Measurements from ENCODE around the gene CAMK2G.

CAMK2G gene

DNA sequence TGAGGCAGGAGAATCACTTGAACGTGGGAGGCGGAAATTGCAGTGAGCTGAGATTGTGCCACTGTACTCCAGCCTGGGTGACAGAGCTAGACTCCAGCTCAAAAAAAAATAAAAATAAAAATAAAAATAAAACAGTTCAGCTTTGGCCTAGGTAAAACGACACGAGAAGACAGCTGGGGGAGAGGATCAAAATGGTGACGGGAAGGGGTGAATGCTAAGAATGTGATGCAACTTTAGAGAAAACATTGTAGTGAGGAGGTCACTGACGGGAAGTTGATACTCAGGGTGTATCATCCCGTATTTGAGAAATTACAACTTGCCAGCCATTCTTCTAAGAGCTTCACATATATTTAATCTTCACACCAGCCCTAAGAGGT lies 64.0 kb downstream of the CAMK2G start:
- Histone ChIP-seq H3K36me3 (ENCODE audit: control insufficient read depth in 2 of 2, insufficient read depth in 2 of 2, low read length in 2 of 2) (peaks cover 51 to 52% of the 10 kb centered on the region in 2 donors), H3K27me3 (ENCODE audit: control insufficient read depth in 1 of 2, insufficient read depth in 2 of 2, low read length in 2 of 2) (no peaks in the 10 kb centered on the region), H3K9ac (ENCODE audit: low read length in 2 of 2) (peak overlapping the region; percentile 65 to 80), H3K9me3 (ENCODE audit: control insufficient read depth in 2 of 2, low read length in 2 of 2) (no peaks in the 10 kb centered on the region), H3K27ac (ENCODE audit: low read length) (peak overlapping the region; percentile 80), H3K4me3 (ENCODE audit: low read length in 2 of 2) (peak overlapping the region; percentile 34 to 80), H3K4me1 (ENCODE audit: control insufficient read depth, insufficient read depth, low read length) (peaks cover 15% of the 10 kb centered on the region)

GRCh38 chr10:73809061-73809818 lies 65.1 kb downstream of the CAMK2G start:
- Histone ChIP-seq H3K27me3 (ENCODE audit: control insufficient read depth in 1 of 2, insufficient read depth in 2 of 2, low read length in 2 of 2) (no peaks in the 10 kb centered on the region), H3K9me3 (ENCODE audit: control insufficient read depth in 2 of 2, low read length in 2 of 2) (no peaks in the 10 kb centered on the region), H3K9ac (ENCODE audit: low read length in 2 of 2) (no peak overlapping the region), H3K36me3 (ENCODE audit: control insufficient read depth in 2 of 2, insufficient read depth in 2 of 2, low read length in 2 of 2) (peaks cover 43% of the 10 kb centered on the region in 2 donors), H3K4me1 (ENCODE audit: control insufficient read depth, insufficient read depth, low read length) (peaks cover 15% of the 10 kb centered on the region), H3K4me3 (ENCODE audit: low read length in 2 of 2) (no peak overlapping the region), H3K27ac (ENCODE audit: low read length) (no peak overlapping the region)

- Histone ChIP-seq H3K36me3 (ENCODE audit: control insufficient read depth in 2 of 2, insufficient read depth in 2 of 2, low read length in 2 of 2) (peaks cover 45 to 46% of the 10 kb centered on the region in 2 donors), H3K27ac (ENCODE audit: low read length) (no peak overlapping the region), H3K27me3 (ENCODE audit: control insufficient read depth in 1 of 2, insufficient read depth in 2 of 2, low read length in 2 of 2) (no peaks in the 10 kb centered on the region), H3K4me1 (ENCODE audit: control insufficient read depth, insufficient read depth, low read length) (peaks cover 15% of the 10 kb centered on the region), H3K4me3 (ENCODE audit: low read length in 2 of 2) (no peak overlapping the region), H3K9me3 (ENCODE audit: control insufficient read depth in 2 of 2, low read length in 2 of 2) (no peaks in the 10 kb centered on the region), H3K9ac (ENCODE audit: low read length in 2 of 2) (no peak overlapping the region)
Observed at GRCh38 chr10:73808021-73808815, 66.1 kb downstream of the CAMK2G start.

DNA sequence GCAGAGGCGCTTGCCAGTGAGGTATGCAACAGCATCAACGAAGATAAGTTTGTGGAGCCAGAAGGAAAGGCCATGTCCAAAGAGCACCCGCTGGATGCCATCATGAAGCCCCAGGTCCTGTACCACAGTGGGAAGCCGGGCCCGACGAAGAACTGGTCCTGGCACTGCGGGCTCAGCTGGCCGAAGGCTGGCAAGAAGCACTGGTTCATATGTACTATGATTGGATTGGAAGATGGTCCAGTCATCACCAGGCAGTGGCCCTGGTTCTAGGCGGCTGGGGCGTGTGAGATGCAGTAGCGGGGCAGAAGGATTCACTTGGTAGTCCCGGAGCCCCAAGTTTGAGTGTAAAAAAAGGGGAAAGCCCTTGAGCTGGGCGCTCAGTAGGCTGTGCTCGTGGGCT lies 66.9 kb downstream of the CAMK2G start:
- H3K36me3 ChIP-seq (ENCODE audit: control insufficient read depth in 2 of 2, insufficient read depth in 2 of 2, low read length in 2 of 2): peaks cover 47% of the 10 kb centered on the region in 2 donors
- peaks cover 15% of the 10 kb centered on the region for H3K4me1 ChIP-seq (ENCODE audit: control insufficient read depth, insufficient read depth, low read length)
- no peak overlapping the region for H3K4me3 ChIP-seq (ENCODE audit: low read length in 2 of 2)
- no peaks in the 10 kb centered on the region for H3K9me3 ChIP-seq (ENCODE audit: control insufficient read depth in 2 of 2, low read length in 2 of 2)
- no peak overlapping the region for H3K9ac ChIP-seq (ENCODE audit: low read length in 2 of 2)
- H3K27ac ChIP-seq (ENCODE audit: low read length): no peak overlapping the region
- H3K27me3 ChIP-seq (ENCODE audit: control insufficient read depth in 1 of 2, insufficient read depth in 2 of 2, low read length in 2 of 2): no peaks in the 10 kb centered on the region

GRCh38 chr10:73806176-73806950 lies 68.0 kb downstream of the CAMK2G start:
- H3K27ac ChIP-seq (ENCODE audit: low read length): peak overlapping the region; percentile 11
- H3K27me3 ChIP-seq (ENCODE audit: control insufficient read depth in 1 of 2, insufficient read depth in 2 of 2, low read length in 2 of 2): no peaks in the 10 kb centered on the region
- H3K4me1 ChIP-seq (ENCODE audit: control insufficient read depth, insufficient read depth, low read length): peaks cover 15% of the 10 kb centered on the region
- H3K9me3 ChIP-seq (ENCODE audit: control insufficient read depth in 2 of 2, low read length in 2 of 2): no peaks in the 10 kb centered on the region
- no peak overlapping the region for H3K9ac ChIP-seq (ENCODE audit: low read length in 2 of 2)
- peaks cover 53 to 55% of the 10 kb centered on the region in 2 donors for H3K36me3 ChIP-seq (ENCODE audit: control insufficient read depth in 2 of 2, insufficient read depth in 2 of 2, low read length in 2 of 2)
- H3K4me3 ChIP-seq (ENCODE audit: low read length in 2 of 2): no peak overlapping the region

- peaks cover 64 to 68% of the 10 kb centered on the region in 2 donors for H3K36me3 ChIP-seq (ENCODE audit: control insufficient read depth in 2 of 2, insufficient read depth in 2 of 2, low read length in 2 of 2)
- H3K27ac ChIP-seq (ENCODE audit: low read length): no peak overlapping the region
- no peaks in the 10 kb centered on the region for H3K27me3 ChIP-seq (ENCODE audit: control insufficient read depth in 1 of 2, insufficient read depth in 2 of 2, low read length in 2 of 2)
- no peaks in the 10 kb centered on the region for H3K9me3 ChIP-seq (ENCODE audit: control insufficient read depth in 2 of 2, low read length in 2 of 2)
- H3K4me3 ChIP-seq (ENCODE audit: low read length in 2 of 2): no peak overlapping the region
- peaks cover 3% of the 10 kb centered on the region for H3K4me1 ChIP-seq (ENCODE audit: control insufficient read depth, insufficient read depth, low read length)
- no peak overlapping the region for H3K9ac ChIP-seq (ENCODE audit: low read length in 2 of 2)
Observed at GRCh38 chr10:73803680-73804286, 70.6 kb downstream of the CAMK2G start.

GRCh38 chr10:73802276-73802991 lies 71.9 kb downstream of the CAMK2G start:
- Histone ChIP-seq H3K9me3 (ENCODE audit: control insufficient read depth in 2 of 2, low read length in 2 of 2) (no peaks in the 10 kb centered on the region), H3K27me3 (ENCODE audit: control insufficient read depth in 1 of 2, insufficient read depth in 2 of 2, low read length in 2 of 2) (no peaks in the 10 kb centered on the region), H3K4me1 (ENCODE audit: control insufficient read depth, insufficient read depth, low read length) (peaks cover 3% of the 10 kb centered on the region), H3K4me3 (ENCODE audit: low read length in 2 of 2) (no peak overlapping the region), H3K9ac (ENCODE audit: low read length in 2 of 2) (no peak overlapping the region), H3K27ac (ENCODE audit: low read length) (no peak overlapping the region), H3K36me3 (ENCODE audit: control insufficient read depth in 2 of 2, insufficient read depth in 2 of 2, low read length in 2 of 2) (peaks cover 62 to 71% of the 10 kb centered on the region in 2 donors)

DNA sequence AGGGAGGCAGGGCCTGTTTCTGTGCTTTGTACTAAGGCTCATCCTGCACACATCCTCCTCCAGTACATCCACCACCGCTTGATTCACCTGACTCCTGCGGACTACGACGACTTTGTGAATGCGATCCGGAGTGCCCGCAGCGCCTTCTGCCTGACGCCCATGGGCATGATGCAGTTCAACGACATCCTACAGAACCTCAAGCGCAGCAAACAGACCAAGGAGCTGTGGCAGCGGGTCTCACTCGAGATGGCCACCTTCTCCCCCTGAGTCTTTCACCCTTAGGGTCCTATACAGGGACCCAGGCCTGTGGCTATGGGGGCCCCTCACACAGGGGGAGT lies 73.1 kb downstream of the CAMK2G start:
- Histone ChIP-seq H3K36me3 (ENCODE audit: control insufficient read depth in 2 of 2, insufficient read depth in 2 of 2, low read length in 2 of 2) (peaks cover 60 to 69% of the 10 kb centered on the region in 2 donors), H3K27ac (ENCODE audit: low read length) (no peak overlapping the region), H3K4me1 (ENCODE audit: control insufficient read depth, insufficient read depth, low read length) (peaks cover 3% of the 10 kb centered on the region), H3K4me3 (ENCODE audit: low read length in 2 of 2) (no peak overlapping the region), H3K9ac (ENCODE audit: low read length in 2 of 2) (no peak overlapping the region), H3K27me3 (ENCODE audit: control insufficient read depth in 1 of 2, insufficient read depth in 2 of 2, low read length in 2 of 2) (no peaks in the 10 kb centered on the region), H3K9me3 (ENCODE audit: control insufficient read depth in 2 of 2, low read length in 2 of 2) (no peaks in the 10 kb centered on the region)

GRCh38 chr10:73800560-73801252 lies 73.6 kb downstream of the CAMK2G start:
- H3K27ac ChIP-seq (ENCODE audit: low read length): peak overlapping the region; percentile 18
- no peak overlapping the region for H3K9ac ChIP-seq (ENCODE audit: low read length in 2 of 2)
- no peak overlapping the region for H3K4me3 ChIP-seq (ENCODE audit: low read length in 2 of 2)
- H3K9me3 ChIP-seq (ENCODE audit: control insufficient read depth in 2 of 2, low read length in 2 of 2): no peaks in the 10 kb centered on the region
- H3K27me3 ChIP-seq (ENCODE audit: control insufficient read depth in 1 of 2, insufficient read depth in 2 of 2, low read length in 2 of 2): no peaks in the 10 kb centered on the region
- peaks cover 3% of the 10 kb centered on the region for H3K4me1 ChIP-seq (ENCODE audit: control insufficient read depth, insufficient read depth, low read length)
- H3K36me3 ChIP-seq (ENCODE audit: control insufficient read depth in 2 of 2, insufficient read depth in 2 of 2, low read length in 2 of 2): peaks cover 55 to 67% of the 10 kb centered on the region in 2 donors

Measured in stomach smooth muscle (tissue), 2 donors.